IPS DF 6.9 (cell line): ENCODE results near the gene CCDC183.

Source experiments
- DNase-seq: peaks from one replicate; pipeline ENCODE4 v3.0.0-alpha.2; 2013; ENCODE audit warnings: low read depth, low spot score
- H3K27ac ChIP-seq: one replicate; pipeline ENCODE4 v1.5.1; 2013; ENCODE audit warnings: low read length, control low read depth
- H3K27me3 ChIP-seq: 2 replicates; pipeline ENCODE4 v1.6.1; 2013; ENCODE audit warnings: mild to moderate bottlenecking, low read length; ENCODE audit not compliant: control insufficient read depth, insufficient read depth
- H3K36me3 ChIP-seq: 2 replicates; pipeline ENCODE4 v1.6.1; 2013; ENCODE audit warnings: low read length; ENCODE audit not compliant: control insufficient read depth, insufficient read depth
- H3K4me1 ChIP-seq: 2 replicates; pipeline ENCODE4 v1.6.1; 2013; ENCODE audit warnings: low read length; ENCODE audit not compliant: control insufficient read depth, insufficient read depth
- H3K4me3 ChIP-seq: 2 replicates; pipeline ENCODE4 v1.5.1; 2013; ENCODE audit warnings: mild to moderate bottlenecking, low read length
- H3K9me3 ChIP-seq: 2 replicates; pipeline ENCODE4 v1.6.1; 2013; ENCODE audit warnings: low read length, inconsistent platforms; ENCODE audit not compliant: control insufficient read depth, insufficient read depth
- WGBS: extraction: QIAGEN DNeasy Blood & Tissue Kit; methylation state at CpG from one replicate; pipeline ENCODE4 v1.1.7; 2013; ENCODE audit warnings: mixed read lengths, missing lambda C conversion rate; ENCODE audit not compliant: insufficient read length, insufficient coverage; 5-methylcytosine and 5-hydroxymethylcytosine counted together

The CCDC183 gene

GRCh38 chr9:136854113-136854841 lies 58.1 kb downstream of the CCDC183 start:
- no peak for DNase-seq
- no CpG with 5 or more reads among the region's 30 CpGs for WGBS
- Histone ChIP-seq H3K4me1 (peaks cover 4% of the 10 kb centered on the region; the same call in 1 of the 2 replicates), H3K4me3 (no peak overlapping the region), H3K36me3 (no peaks in the 10 kb centered on the region; the same call in 1 of the 2 replicates), H3K9me3 (no peaks in the 10 kb centered on the region), H3K27me3 (no peaks in the 10 kb centered on the region), H3K27ac (no peak overlapping the region)

DNA sequence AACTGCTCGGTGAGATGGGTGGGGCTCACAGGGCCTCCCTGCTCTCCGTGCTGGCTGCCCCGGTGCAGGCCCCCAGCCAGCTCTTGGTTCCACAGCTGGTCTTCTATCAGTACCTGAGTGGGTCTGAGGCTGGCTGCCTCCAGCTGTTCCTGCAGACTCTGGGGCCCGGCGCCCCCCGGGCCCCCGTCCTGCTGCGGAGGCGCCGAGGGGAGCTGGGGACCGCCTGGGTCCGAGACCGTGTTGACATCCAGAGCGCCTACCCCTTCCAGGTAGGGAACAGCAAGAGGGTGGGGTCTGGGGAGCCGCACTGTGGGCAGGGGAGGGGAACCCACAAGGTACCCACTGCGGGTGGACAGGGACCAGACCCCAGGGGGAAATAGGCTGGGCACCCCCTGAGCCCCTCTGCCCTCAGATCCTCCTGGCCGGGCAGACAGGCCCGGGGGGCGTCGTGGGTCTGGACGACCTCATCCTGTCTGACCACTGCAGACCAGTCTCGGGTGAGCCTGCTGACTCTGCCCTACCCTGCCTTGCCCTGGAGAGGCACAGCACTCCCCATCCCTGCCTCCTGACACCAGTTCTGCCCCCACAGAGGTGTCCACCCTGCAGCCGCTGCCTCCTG lies 58.8 kb downstream of the CCDC183 start:
- H3K9me3 ChIP-seq: no peaks in the 10 kb centered on the region
- no peak for DNase-seq
- WGBS: no CpG with 5 or more reads among the region's 23 CpGs
- no peaks in the 10 kb centered on the region; the same call in 1 of the 2 replicates for H3K36me3 ChIP-seq
- no peak overlapping the region for H3K4me3 ChIP-seq
- H3K4me1 ChIP-seq: peaks cover 3% of the 10 kb centered on the region; the same call in 1 of the 2 replicates
- no peaks in the 10 kb centered on the region for H3K27me3 ChIP-seq
- no peak overlapping the region for H3K27ac ChIP-seq

DNA sequence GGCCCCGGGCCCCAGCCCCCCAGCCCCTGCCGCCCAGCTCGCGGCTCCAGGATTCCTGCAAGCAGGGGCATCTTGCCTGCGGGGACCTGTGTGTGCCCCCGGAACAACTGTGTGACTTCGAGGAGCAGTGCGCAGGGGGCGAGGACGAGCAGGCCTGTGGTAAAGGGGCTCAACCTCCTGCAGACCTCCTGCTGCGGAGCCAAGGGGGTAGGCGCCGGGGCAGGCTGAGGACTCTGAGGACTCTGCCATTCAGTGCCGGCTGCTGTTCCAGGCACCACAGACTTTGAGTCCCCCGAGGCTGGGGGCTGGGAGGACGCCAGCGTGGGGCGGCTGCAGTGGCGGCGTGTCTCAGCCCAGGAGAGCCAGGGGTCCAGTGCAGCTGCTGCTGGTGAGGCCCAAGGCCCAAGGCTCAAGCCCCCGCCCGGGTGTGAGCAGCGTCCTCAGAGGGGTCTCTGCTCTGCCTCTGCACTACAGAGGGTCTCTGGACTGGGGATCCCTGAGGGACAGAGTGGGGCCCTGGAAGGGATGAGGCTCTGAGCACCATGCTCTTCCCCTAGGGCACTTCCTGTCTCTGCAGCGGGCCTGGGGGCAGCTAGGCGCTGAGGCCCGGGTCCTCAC lies 59.4 kb downstream of the CCDC183 start:
- no CpG with 5 or more reads among the region's 26 CpGs for WGBS

GRCh38 chr9:136856079-136856476 lies 59.9 kb downstream of the CCDC183 start:
- no peaks in the 10 kb centered on the region for H3K4me1 ChIP-seq
- H3K4me3 ChIP-seq: no peak overlapping the region
- H3K27ac ChIP-seq: no peak overlapping the region
- no CpG with 5 or more reads among the region's 15 CpGs for WGBS
- H3K9me3 ChIP-seq: no peaks in the 10 kb centered on the region
- H3K36me3 ChIP-seq: peaks cover 3% of the 10 kb centered on the region; the same call in 1 of the 2 replicates
- no peak for DNase-seq
- H3K27me3 ChIP-seq: no peaks in the 10 kb centered on the region

More for the DNA sequence above, 59.4 kb downstream of the CCDC183 start:
- Histone ChIP-seq H3K36me3 (no peaks in the 10 kb centered on the region; the same call in 1 of the 2 replicates), H3K27me3 (no peaks in the 10 kb centered on the region), H3K4me3 (no peak overlapping the region), H3K4me1 (no peaks in the 10 kb centered on the region), H3K9me3 (no peaks in the 10 kb centered on the region), H3K27ac (no peak overlapping the region)
- no peak for DNase-seq

DNA sequence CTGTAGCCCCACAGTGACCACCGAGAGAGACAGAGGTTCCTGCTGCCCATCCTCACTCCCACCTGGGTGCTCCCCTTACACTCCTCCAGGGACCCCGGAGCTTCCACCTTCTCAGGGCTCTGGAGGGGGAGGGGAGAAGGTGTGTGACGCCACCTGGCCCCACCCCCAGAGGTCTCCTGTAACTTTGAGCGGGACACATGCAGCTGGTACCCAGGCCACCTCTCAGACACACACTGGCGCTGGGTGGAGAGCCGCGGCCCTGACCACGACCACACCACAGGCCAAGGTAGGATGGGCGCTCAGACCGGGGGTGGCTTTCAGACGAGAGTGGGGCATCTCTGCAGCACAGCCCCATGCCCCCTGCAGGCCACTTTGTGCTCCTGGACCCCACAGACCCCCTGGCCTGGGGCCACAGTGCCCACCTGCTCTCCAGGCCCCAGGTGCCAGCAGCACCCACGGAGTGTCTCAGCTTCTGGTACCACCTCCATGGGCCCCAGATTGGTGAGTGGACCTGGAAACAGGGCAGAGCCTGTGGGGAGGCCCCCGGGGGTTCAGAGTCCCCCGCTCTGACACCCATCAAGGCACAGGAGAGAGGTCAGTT lies 60.5 kb downstream of the CCDC183 start:
- no peak for DNase-seq
- no peaks in the 10 kb centered on the region for H3K4me1 ChIP-seq
- WGBS: no CpG with 5 or more reads among the region's 14 CpGs

DNA sequence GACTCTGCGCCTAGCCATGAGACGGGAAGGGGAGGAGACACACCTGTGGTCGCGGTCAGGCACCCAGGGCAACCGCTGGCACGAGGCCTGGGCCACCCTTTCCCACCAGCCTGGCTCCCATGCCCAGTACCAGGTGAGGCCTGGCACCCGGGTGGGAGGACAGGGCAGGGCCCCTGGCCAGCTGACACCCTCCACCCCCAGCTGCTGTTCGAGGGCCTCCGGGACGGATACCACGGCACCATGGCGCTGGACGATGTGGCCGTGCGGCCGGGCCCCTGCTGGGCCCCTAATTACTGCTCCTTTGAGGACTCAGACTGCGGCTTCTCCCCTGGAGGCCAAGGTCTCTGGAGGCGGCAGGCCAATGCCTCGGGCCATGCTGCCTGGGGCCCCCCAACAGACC lies 61.0 kb downstream of the CCDC183 start:
- no peak overlapping the region for H3K4me3 ChIP-seq
- H3K4me1 ChIP-seq: no peaks in the 10 kb centered on the region
- no peaks in the 10 kb centered on the region for H3K27me3 ChIP-seq
- peaks cover 13% of the 10 kb centered on the region for H3K36me3 ChIP-seq
- no peak overlapping the region for H3K27ac ChIP-seq
- no peak for DNase-seq
- WGBS: no CpG with 5 or more reads among the region's 19 CpGs
- H3K9me3 ChIP-seq: no peaks in the 10 kb centered on the region

More for the DNA sequence above, 60.5 kb downstream of the CCDC183 start:
- Histone ChIP-seq H3K27me3 (no peaks in the 10 kb centered on the region), H3K36me3 (peaks cover 8% of the 10 kb centered on the region), H3K9me3 (no peaks in the 10 kb centered on the region), H3K27ac (no peak overlapping the region), H3K4me3 (no peak overlapping the region)
